ENCODE measurements around the gene NTM. TPM values are rescaled to one million over a fixed set of nuclear protein-coding genes. Genes with fewer than 3 reads are reported as not detected.

Gene NTM
- polyA plus RNA-seq, 1 donor from 2014 or later, result 39.4 TPM

GRCh38 chr11:131463649-131464425 lies 93.4 kb downstream of the NTM start:
- H3K9me2 ChIP-seq (ENCODE audit: insufficient read depth, low read length), result no peaks in the 10 kb centered on the region
- H3K79me2 ChIP-seq (replicated peaks; ENCODE audit: insufficient read depth, low read length), result no peaks in the 10 kb centered on the region
- no peaks in the 10 kb centered on the region for H3K36me3 ChIP-seq (ENCODE audit: insufficient read depth, low read length)
- no peak overlapping the region for H3K4me3 ChIP-seq (ENCODE audit: low read length)
- H3K27ac ChIP-seq (ENCODE audit: low read length), result no peak overlapping the region
- no peaks in the 10 kb centered on the region for H3K27me3 ChIP-seq (ENCODE audit: insufficient read depth, low read depth, low read length)
- H3K9ac ChIP-seq (ENCODE audit: low read length), result no peak overlapping the region
- TF ChIP-seq RAD21 (conservative IDR thresholded peaks at IDR 0.05) (no peak), EZH2 (IDR thresholded peaks at IDR 0.05; ENCODE audit: borderline replicate concordance, insufficient read depth, low read length, poor library complexity, severe bottlenecking) (no peak), CTCF (IDR thresholded peaks at IDR 0.05; ENCODE audit: poor library complexity, severe bottlenecking) (no peak), REST (IDR thresholded peaks at IDR 0.05; ENCODE audit: borderline replicate concordance) (no peak), TAF1 (IDR thresholded peaks at IDR 0.05; ENCODE audit: low read depth) (no peak), EP300 (conservative IDR thresholded peaks at IDR 0.05; ENCODE audit: poor library complexity, severe bottlenecking) (no peak), MXI1 (conservative IDR thresholded peaks at IDR 0.05; ENCODE audit: poor library complexity, severe bottlenecking) (no peak), SMC3 (conservative IDR thresholded peaks at IDR 0.05; ENCODE audit: poor library complexity) (no peak), POLR2AphosphoS5 (IDR thresholded peaks at IDR 0.05) (no peak)
- H2AFZ ChIP-seq (ENCODE audit: low read depth, low read length), result no peak overlapping the region
- H3K4me2 ChIP-seq (ENCODE audit: low read length), result no peak overlapping the region
- H3F3A ChIP-seq (ENCODE audit: insufficient read depth, low read length, poor library complexity, severe bottlenecking), result peaks cover 3% of the 10 kb centered on the region
- H3K9me3 ChIP-seq (ENCODE audit: low read length), result no peaks in the 10 kb centered on the region
- no peaks in the 10 kb centered on the region for H4K20me1 ChIP-seq (ENCODE audit: insufficient read depth)

- Histone ChIP-seq H3K27ac (ENCODE audit: low read length) (no peak overlapping the region), H3K79me2 (replicated peaks; ENCODE audit: insufficient read depth, low read length) (no peaks in the 10 kb centered on the region), H3K27me3 (ENCODE audit: insufficient read depth, low read depth, low read length) (no peaks in the 10 kb centered on the region), H4K20me1 (ENCODE audit: insufficient read depth) (no peaks in the 10 kb centered on the region), H3K9me3 (ENCODE audit: low read length) (no peaks in the 10 kb centered on the region), H3K36me3 (ENCODE audit: insufficient read depth, low read length) (no peaks in the 10 kb centered on the region), H2AFZ (ENCODE audit: low read depth, low read length) (no peak overlapping the region), H3K9me2 (ENCODE audit: insufficient read depth, low read length) (no peaks in the 10 kb centered on the region), H3K4me2 (ENCODE audit: low read length) (no peak overlapping the region), H3F3A (ENCODE audit: insufficient read depth, low read length, poor library complexity, severe bottlenecking) (peaks cover 8% of the 10 kb centered on the region), H3K4me3 (ENCODE audit: low read length) (no peak overlapping the region), H3K9ac (ENCODE audit: low read length) (no peak overlapping the region)
- no peak for TF ChIP-seq EP300 (conservative IDR thresholded peaks at IDR 0.05; ENCODE audit: poor library complexity, severe bottlenecking)
- TF ChIP-seq CTCF (IDR thresholded peaks at IDR 0.05; ENCODE audit: poor library complexity, severe bottlenecking), result no peak
- TF ChIP-seq RAD21 (conservative IDR thresholded peaks at IDR 0.05), result no peak
- TF ChIP-seq REST (IDR thresholded peaks at IDR 0.05; ENCODE audit: borderline replicate concordance), result no peak
- TF ChIP-seq TAF1 (IDR thresholded peaks at IDR 0.05; ENCODE audit: low read depth), result no peak
- TF ChIP-seq POLR2AphosphoS5 (IDR thresholded peaks at IDR 0.05), result no peak
- TF ChIP-seq MXI1 (conservative IDR thresholded peaks at IDR 0.05; ENCODE audit: poor library complexity, severe bottlenecking), result no peak
- TF ChIP-seq EZH2 (IDR thresholded peaks at IDR 0.05; ENCODE audit: borderline replicate concordance, insufficient read depth, low read length, poor library complexity, severe bottlenecking), result no peak
- TF ChIP-seq SMC3 (conservative IDR thresholded peaks at IDR 0.05; ENCODE audit: poor library complexity), result no peak
Measured at GRCh38 chr11:131464461-131464860, 94.0 kb downstream of the NTM start.

All from neural cell (in vitro differentiated cells).